GM12891 (cell line): ENCODE data around the gene PARD3.

ENCODE experiments used
- PAX5 ChIP-seq: IDR thresholded peaks from 2 replicates; pipeline ENCODE4 v1.6.1; 2011; ENCODE audit warnings: low read length, moderate library complexity, mild to moderate bottlenecking; ENCODE audit not compliant: insufficient read depth, severe bottlenecking
- POLR2A ChIP-seq: IDR thresholded peaks from 2 replicates; pipeline ENCODE4 v1.6.1; 2011; ENCODE audit warnings: low read depth, low read length, control low read depth
- POLR2AphosphoS5 ChIP-seq: IDR thresholded peaks from 2 replicates; pipeline ENCODE4 v1.6.1; 2011; ENCODE audit warnings: low read depth, low read length, control low read depth
- SPI1 ChIP-seq: IDR thresholded peaks from 2 replicates; pipeline ENCODE4 v1.6.1; 2011; ENCODE audit warnings: low read depth, low read length, control low read depth
- TAF1 ChIP-seq: IDR thresholded peaks from 2 replicates; pipeline ENCODE4 v1.6.1; 2011; ENCODE audit warnings: low read depth, low read length, control low read depth

- no peak for TF ChIP-seq POLR2AphosphoS5
- no peak for TF ChIP-seq POLR2A
- TF ChIP-seq TAF1, result no peak
- TF ChIP-seq SPI1, result no peak
- no peak for TF ChIP-seq PAX5
These were observed 19.2 kb upstream of the PARD3 start for GRCh38 chr10:34834274-34834673.
